PC-3 (cell line): ENCODE measurements around the gene MPZL1.

Source experiments
- CTCF ChIP-seq: fragments of 300-600 bp; sonication (generic); conservative IDR thresholded peaks from 2 replicates; pipeline ENCODE4 v1.5.1; 2017; ENCODE audit warnings: antibody characterized with exemption, low read depth, mild to moderate bottlenecking, low read length
- EZH2 ChIP-seq: fragments of 300-600 bp; sonication (generic); IDR thresholded peaks from one replicate; pipeline ENCODE4 v1.6.1; 2017; ENCODE audit warnings: antibody characterized with exemption, mild to moderate bottlenecking, low read length; ENCODE audit not compliant: unreplicated experiment
- EZH2phosphoT487 ChIP-seq: fragments of 300-600 bp; sonication (generic); IDR thresholded peaks from 2 replicates; pipeline ENCODE4 v1.6.1; 2018; ENCODE audit warnings: mild to moderate bottlenecking, antibody characterized with exemption, low read length, borderline replicate concordance

GRCh38 chr1:167808104-167808503 is 86.3 kb downstream of the MPZL1 start:
- TF ChIP-seq CTCF: no peak
- TF ChIP-seq EZH2: no peak
- TF ChIP-seq EZH2phosphoT487: no peak
